GM12864 (cell line): ENCODE results near the gene MLST8.

Experiments used
- DNase-seq: peaks from one replicate; pipeline ENCODE4 v3.0.0-alpha.2; 2011; ENCODE audit warnings: low read depth
- H3K4me3 ChIP-seq: 2 replicates; pipeline ENCODE4 v1.5.1; 2011; ENCODE audit warnings: mild to moderate bottlenecking, low read depth, low read length, control low read depth
- TF ChIP-seq, protein P1 (sequence below): IDR thresholded peaks from 2 replicates; pipeline ENCODE4 v1.5.1; 2011; ENCODE audit warnings: low read depth, mild to moderate bottlenecking, moderate library complexity, low read length, control low read depth, inconsistent platforms; ENCODE audit errors: missing control alignments

The MLST8 gene

DNA sequence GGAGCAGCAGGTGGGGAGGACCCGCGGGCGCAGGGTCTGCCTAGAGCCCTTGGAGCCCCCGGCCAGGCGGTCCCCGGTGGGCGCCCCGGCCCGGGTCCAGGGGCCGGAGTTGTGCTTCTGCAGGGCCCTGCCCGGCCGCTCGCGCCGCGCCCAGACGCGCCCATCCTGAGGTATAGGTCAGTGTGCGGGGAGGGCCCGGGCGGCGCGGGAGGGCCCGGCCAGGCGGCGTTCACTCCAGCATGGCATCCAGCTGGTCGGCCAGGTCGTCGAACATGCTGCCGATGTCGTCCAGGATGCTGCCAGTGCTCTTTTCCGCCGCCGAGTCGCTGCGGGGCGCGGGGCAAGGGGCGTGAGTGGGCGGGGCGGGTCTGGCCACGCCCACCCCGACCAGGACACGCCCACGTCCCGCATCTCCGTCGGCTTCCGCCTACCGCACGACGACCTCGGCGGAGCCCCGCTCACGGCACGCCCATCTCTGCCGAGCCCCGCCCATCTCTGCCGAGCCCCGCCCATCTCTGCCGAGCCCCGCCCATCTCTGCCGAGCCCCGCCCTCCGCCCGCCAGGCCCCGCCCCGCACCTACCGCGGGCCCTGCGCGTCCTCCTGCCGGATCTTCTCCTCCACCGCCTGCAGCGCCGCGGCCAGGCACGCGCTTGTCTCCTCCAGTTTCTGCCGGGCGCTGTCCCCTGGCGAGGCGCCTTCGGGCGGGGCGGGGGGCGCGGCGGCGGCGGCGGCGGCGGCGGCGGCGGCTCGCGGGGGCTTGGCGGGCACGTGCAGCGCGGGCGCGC lies 26.7 kb upstream of the MLST8 start:
- H3K4me3 ChIP-seq, result no peak overlapping the region
- TF ChIP-seq, protein P1, sequence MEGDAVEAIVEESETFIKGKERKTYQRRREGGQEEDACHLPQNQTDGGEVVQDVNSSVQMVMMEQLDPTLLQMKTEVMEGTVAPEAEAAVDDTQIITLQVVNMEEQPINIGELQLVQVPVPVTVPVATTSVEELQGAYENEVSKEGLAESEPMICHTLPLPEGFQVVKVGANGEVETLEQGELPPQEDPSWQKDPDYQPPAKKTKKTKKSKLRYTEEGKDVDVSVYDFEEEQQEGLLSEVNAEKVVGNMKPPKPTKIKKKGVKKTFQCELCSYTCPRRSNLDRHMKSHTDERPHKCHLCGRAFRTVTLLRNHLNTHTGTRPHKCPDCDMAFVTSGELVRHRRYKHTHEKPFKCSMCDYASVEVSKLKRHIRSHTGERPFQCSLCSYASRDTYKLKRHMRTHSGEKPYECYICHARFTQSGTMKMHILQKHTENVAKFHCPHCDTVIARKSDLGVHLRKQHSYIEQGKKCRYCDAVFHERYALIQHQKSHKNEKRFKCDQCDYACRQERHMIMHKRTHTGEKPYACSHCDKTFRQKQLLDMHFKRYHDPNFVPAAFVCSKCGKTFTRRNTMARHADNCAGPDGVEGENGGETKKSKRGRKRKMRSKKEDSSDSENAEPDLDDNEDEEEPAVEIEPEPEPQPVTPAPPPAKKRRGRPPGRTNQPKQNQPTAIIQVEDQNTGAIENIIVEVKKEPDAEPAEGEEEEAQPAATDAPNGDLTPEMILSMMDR, result no peak
- no peak for DNase-seq

DNA sequence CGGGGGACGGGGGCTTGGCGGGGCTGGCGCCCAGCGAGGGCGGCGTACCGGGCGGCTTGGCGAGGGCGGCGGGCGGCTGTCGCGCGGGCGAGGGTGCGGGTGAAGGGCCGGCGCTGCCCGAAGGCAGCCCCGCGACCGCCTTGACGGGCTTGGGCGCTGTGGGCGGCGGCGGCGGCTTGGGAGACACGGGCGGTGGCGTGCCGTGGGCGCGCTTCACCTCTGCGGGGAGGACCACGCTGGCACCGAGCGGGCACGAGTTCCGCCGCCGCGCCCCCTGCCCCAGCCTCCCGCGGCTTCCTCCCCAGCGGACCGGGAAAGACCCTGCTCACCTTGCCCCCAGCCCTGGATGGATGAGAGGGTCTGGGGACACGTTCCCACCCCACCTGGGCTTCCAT lies 26.1 kb upstream of the MLST8 start:
- H3K4me3 ChIP-seq, result no peak overlapping the region
- DNase-seq, result no peak
- TF ChIP-seq, protein P1, result no peak

DNA sequence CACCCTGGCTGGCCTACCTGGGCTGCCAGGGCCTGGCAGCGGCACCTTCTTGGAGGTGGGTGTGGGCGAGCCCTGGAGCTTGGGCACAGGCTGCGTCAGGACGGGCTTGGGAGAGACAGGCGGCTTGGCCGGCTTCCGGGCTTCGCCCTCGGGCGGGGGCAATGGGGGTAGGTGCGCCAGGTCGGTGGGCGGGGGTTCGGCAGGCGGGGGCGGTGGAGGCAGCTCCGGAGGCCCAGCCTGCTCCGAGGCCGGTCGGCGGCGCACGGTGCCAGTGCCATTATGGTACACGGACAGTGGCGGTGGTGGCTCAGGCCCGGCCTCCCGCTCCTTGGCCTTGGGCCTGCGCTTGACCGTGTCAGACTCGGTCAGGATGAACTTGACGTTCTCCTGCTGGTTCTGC lies 25.7 kb upstream of the MLST8 start:
- H3K4me3 ChIP-seq, result no peak overlapping the region
- TF ChIP-seq, protein P1, result no peak
- no peak for DNase-seq

DNA sequence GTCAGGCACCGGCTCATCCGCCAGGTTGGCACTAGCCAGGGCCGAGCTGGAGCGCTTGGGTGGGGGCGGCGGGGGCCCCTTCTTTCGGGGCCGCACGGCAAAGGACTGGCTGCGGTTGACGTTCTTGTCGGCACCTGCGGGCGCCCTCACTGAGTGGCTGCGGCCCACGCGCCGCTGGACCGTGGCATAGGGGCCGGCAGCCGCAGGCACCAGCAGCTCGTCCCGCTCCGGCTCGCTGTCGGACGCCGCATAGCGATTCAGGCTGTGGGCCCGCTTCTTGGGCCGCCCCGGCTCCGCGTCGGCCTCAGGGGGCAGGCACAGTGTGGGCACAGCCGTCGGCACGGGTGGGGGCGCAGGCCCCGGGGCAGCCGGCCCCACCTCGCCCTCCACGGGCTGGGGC lies 24.8 kb upstream of the MLST8 start:
- no peak overlapping the region for H3K4me3 ChIP-seq
- TF ChIP-seq, protein P1, result no peak
- DNase-seq, result no peak

DNA sequence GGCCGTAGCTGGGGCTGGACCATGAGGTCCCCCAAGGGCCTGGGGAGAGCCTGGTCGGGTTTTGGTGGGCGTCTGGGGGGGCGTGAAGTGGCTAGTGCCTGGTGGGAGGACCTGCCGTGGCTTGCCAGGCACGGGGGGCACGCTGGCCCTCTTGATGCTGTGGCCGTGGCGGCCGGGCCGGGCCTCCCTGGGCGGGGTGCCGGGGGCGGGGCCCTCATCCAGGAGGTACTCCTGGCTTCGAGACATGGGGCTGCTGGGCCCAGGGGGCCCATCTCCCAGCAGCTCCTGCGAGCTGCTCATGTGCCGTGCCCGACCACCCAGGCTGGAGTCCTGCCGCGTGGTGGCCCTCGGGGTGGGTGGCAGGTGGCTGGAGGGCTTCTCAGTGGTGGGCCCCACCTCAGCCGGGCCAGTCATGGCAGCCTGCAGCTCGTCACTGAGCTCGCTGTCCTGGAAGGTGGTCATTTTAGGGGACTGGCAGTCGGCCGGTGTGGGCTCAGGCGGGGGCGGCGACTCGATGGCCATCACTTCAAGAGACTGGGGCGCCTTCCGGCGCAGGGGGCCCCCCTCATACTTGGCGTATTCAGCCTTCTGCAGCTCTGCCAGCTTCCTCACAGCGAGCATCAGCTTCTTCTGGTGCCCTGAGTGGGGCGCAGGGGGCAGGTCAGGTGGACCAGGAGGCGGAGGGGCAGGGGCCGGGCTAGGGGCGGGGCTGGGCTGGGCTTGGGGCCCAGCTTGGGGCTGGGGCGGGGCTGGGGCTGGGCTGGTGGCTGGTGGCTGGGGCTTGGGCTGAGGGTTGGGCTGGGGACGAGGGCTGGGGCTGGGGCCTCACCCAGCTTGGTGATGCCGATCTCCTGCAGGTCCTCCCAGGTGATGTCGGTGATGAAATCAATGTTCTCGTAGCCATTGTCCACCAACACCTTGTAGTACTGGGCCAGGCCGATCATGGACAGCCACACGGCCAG lies 24.0 kb upstream of the MLST8 start:
- H3K4me3 ChIP-seq, result no peak overlapping the region
- no peak for DNase-seq
- TF ChIP-seq, protein P1, result no peak

DNA sequence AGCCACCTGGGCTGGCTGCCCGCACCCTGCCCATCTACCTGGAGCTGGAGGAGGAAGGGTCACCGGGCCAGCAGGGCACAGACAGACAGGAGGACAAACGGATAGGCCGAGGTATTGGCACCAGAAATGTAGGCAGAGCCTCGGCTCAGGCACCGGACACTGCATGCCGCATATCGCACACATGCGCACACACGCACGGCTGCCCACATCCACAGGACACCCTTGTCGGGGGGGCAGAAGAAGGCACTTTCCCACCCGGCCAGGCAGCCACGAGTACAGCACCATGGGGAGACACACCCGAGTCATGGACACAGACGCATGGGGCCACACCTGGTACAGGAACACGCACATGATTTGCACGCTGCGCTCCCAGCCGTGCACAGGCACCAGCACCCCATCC lies 23.3 kb upstream of the MLST8 start:
- TF ChIP-seq, protein P1, result no peak
- no peak overlapping the region for H3K4me3 ChIP-seq
- DNase-seq, result no peak
